B cell (primary cell): ENCODE data around the gene SIRT4.
"Not testable (repeated sequence)": the region's sequence is repeated elsewhere in the genome, so short reads cannot be mapped to it uniquely, and the experiment has no call there.

Experiments used
- EZH2 ChIP-seq: IDR thresholded peaks from 2 replicates; pipeline ENCODE4 v1.6.1; 2012; ENCODE audit warnings: borderline replicate concordance, low read depth, mild to moderate bottlenecking, moderate library complexity, low read length; ENCODE audit not compliant: insufficient read depth, poor library complexity, severe bottlenecking
- TF ChIP-seq, protein P1 (sequence below): fragments of 200-600 bp; IDR thresholded peaks from one replicate; pipeline ENCODE4 v1.8.0; 2022; ENCODE audit warnings: antibody characterized with exemption, mild to moderate bottlenecking

GRCh38 chr12:120336392-120336791 is 34.3 kb downstream of the SIRT4 start:
- TF ChIP-seq, protein P1, sequence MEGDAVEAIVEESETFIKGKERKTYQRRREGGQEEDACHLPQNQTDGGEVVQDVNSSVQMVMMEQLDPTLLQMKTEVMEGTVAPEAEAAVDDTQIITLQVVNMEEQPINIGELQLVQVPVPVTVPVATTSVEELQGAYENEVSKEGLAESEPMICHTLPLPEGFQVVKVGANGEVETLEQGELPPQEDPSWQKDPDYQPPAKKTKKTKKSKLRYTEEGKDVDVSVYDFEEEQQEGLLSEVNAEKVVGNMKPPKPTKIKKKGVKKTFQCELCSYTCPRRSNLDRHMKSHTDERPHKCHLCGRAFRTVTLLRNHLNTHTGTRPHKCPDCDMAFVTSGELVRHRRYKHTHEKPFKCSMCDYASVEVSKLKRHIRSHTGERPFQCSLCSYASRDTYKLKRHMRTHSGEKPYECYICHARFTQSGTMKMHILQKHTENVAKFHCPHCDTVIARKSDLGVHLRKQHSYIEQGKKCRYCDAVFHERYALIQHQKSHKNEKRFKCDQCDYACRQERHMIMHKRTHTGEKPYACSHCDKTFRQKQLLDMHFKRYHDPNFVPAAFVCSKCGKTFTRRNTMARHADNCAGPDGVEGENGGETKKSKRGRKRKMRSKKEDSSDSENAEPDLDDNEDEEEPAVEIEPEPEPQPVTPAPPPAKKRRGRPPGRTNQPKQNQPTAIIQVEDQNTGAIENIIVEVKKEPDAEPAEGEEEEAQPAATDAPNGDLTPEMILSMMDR: not testable (repeated sequence)
- not testable (repeated sequence) for TF ChIP-seq EZH2
